Ishikawa (cell line): ENCODE data around the gene ATMIN.

ENCODE experiments used
- CEBPB ChIP-seq: IDR thresholded peaks from 2 replicates; pipeline ENCODE4 v1.6.1; 2012
- EGR1 ChIP-seq: IDR thresholded peaks from 2 replicates; pipeline ENCODE4 v1.6.1; 2012
- EP300 ChIP-seq: IDR thresholded peaks from 2 replicates; pipeline ENCODE4 v1.6.1; 2012; ENCODE audit warnings: borderline replicate concordance
- FOXM1 ChIP-seq: IDR thresholded peaks from 2 replicates; pipeline ENCODE4 v1.6.1; 2012; ENCODE audit warnings: low read depth, borderline replicate concordance
- MAX ChIP-seq: IDR thresholded peaks from 2 replicates; pipeline ENCODE4 v1.6.1; 2012
- TAF1 ChIP-seq: IDR thresholded peaks from 2 replicates; pipeline ENCODE4 v1.6.1; 2012; ENCODE audit warnings: low read depth, mild to moderate bottlenecking
- TEAD4 ChIP-seq: IDR thresholded peaks from 2 replicates; pipeline ENCODE4 v1.6.1; 2012

GRCh38 chr16:81060576-81061306 lies 25.1 kb downstream of the ATMIN start:
- TF ChIP-seq TAF1 (no peak), EGR1 (no peak), TEAD4 (no peak), MAX (no peak), EP300 (no peak), FOXM1 (no peak), CEBPB (no peak)
